ENCODE measurements around the gene IPO13. TPM values are rescaled to one million over a fixed set of nuclear protein-coding genes. Genes with fewer than 3 reads are reported as not detected.

IPO13 gene
- total RNA-seq, 2 experiments from 2014 or later = 8.0 to 12.4 TPM

- peaks cover 2% of the 10 kb centered on the region for H3K36me3 Mint-ChIP-seq (ENCODE audit: low read depth)
- H3K4me3 Mint-ChIP-seq = no peak overlapping the region
- CTCF ChIA-PET = interaction anchor here (0.7 to 2.5 kb wide), 4 partner anchors 9 to 35 kb away, joined by 3 to 16 read pairs (median 6); no protein-coding TSS in a partner anchor
- H3K27me3 Mint-ChIP-seq (ENCODE audit: low read depth) = no peaks in the 10 kb centered on the region
- no peaks in the 10 kb centered on the region for H3K9me3 Mint-ChIP-seq
- no peak overlapping the region for H3K27ac Mint-ChIP-seq
- peaks cover 16% of the 10 kb centered on the region for H3K4me1 Mint-ChIP-seq (ENCODE audit: low read depth)
- intact Hi-C loops (cut with micrococcal nuclease) = no loop called here
- no peak for DNase-seq
These were observed 67.8 kb downstream of the IPO13 start for GRCh38 chr1:44014365-44015104.

GRCh38 chr1:44015206-44015605 lies 68.5 kb downstream of the IPO13 start:
- no peaks in the 10 kb centered on the region for H3K9me3 Mint-ChIP-seq
- intact Hi-C loops (cut with micrococcal nuclease) = no loop called here
- CTCF ChIA-PET = interaction anchor here (0.7 to 2.5 kb wide), 3 partner anchors 10 to 34 kb away, joined by 3 to 16 read pairs (median 9); no protein-coding TSS in a partner anchor
- peaks cover 16% of the 10 kb centered on the region for H3K4me1 Mint-ChIP-seq (ENCODE audit: low read depth)
- peaks cover 2% of the 10 kb centered on the region for H3K36me3 Mint-ChIP-seq (ENCODE audit: low read depth)
- DNase-seq = no peak
- no peak overlapping the region for H3K27ac Mint-ChIP-seq
- no peak overlapping the region for H3K4me3 Mint-ChIP-seq
- H3K27me3 Mint-ChIP-seq (ENCODE audit: low read depth) = no peaks in the 10 kb centered on the region

GRCh38 chr1:44016041-44016889 lies 69.5 kb downstream of the IPO13 start:
- peaks cover 7% of the 10 kb centered on the region for H3K36me3 Mint-ChIP-seq (ENCODE audit: low read depth)
- DNase-seq = no peak
- intact Hi-C loops (cut with micrococcal nuclease) = no loop called here

GRCh38 chr1:44016890-44017400 lies 70.2 kb downstream of the IPO13 start:
- Mint-ChIP-seq H3K27me3 (ENCODE audit: low read depth) (no peaks in the 10 kb centered on the region), H3K4me1 (ENCODE audit: low read depth) (peaks cover 16% of the 10 kb centered on the region), H3K36me3 (ENCODE audit: low read depth) (peaks cover 11% of the 10 kb centered on the region), H3K27ac (no peak overlapping the region), H3K4me3 (no peak overlapping the region), H3K9me3 (no peaks in the 10 kb centered on the region)
- CTCF ChIA-PET = interaction anchor here (0.6 to 1.0 kb wide), 2 partner anchors 31 to 70 kb away, joined by 3 read pairs; no protein-coding TSS in a partner anchor
- DNase-seq = no peak
- intact Hi-C loops (cut with micrococcal nuclease) = no loop called here

More at GRCh38 chr1:44016041-44016889, 69.5 kb downstream of the IPO13 start:
- H3K27me3 Mint-ChIP-seq (ENCODE audit: low read depth) = no peaks in the 10 kb centered on the region
- H3K4me3 Mint-ChIP-seq = no peak overlapping the region
- peaks cover 16% of the 10 kb centered on the region for H3K4me1 Mint-ChIP-seq (ENCODE audit: low read depth)
- no peaks in the 10 kb centered on the region for H3K9me3 Mint-ChIP-seq
- no peak overlapping the region for H3K27ac Mint-ChIP-seq
- CTCF ChIA-PET = interaction anchor here (0.6 to 1.0 kb wide), 3 partner anchors 10 to 71 kb away, joined by 3 to 4 read pairs (median 3); no protein-coding TSS in a partner anchor

Other genes starting within 250 kb of the IPO13 start
- gene ST3GAL3, start 239.4 kb upstream of the IPO13 start, total RNA-seq = 10 to 100 TPM; 14.2 to 17.8 TPM
- gene ARTN, start 13.1 kb upstream of the IPO13 start, total RNA-seq = not detected
- 10 to 100 TPM; 22.2 to 27.7 TPM for gene DPH2, start 23.1 kb downstream of the IPO13 start, total RNA-seq
- gene ATP6V0B, start 28.0 kb downstream of the IPO13 start, total RNA-seq = 10 to 100 TPM; 44.2 to 52.6 TPM
- 10 to 100 TPM; 18.7 to 19.2 TPM for gene B4GALT2, start 32.3 kb downstream of the IPO13 start, total RNA-seq
- gene CCDC24, start 44.6 kb downstream of the IPO13 start, total RNA-seq = 1 to 10 TPM in 1 of 2 experiments, under 1 TPM in 1; 0.91 to 1.6 TPM
- gene SLC6A9, start 84.5 kb downstream of the IPO13 start, total RNA-seq = 10 to 100 TPM; 10.2 to 11.1 TPM
- gene KLF17, start 171.9 kb downstream of the IPO13 start, total RNA-seq = not detected
- gene KLF18, start 194.7 kb downstream of the IPO13 start, total RNA-seq = not detected

Data from activated naive CD4-positive, alpha-beta T cell treated with anti-CD3 and anti-CD28 coated beads for 36 hours (primary cell).